A549 (cell line): Measurements from ENCODE around the gene ADCY2. TPM values are rescaled to one million over a fixed set of nuclear protein-coding genes. Genes with fewer than 3 reads are reported as not detected.

Experiments used
- ATAC-seq, 2 experiments: fragments of 200-7000 bp in 1 of 2; fragments of >200 bp in 1 of 2; cut with Nextera tagmentation in 1 of 2; cut with Tn5 transposase in 1 of 2; 3 replicates each; pipeline versions ENCODE4 v1.8.0 to v1.9.1; 2018 to 2020; ENCODE audit warnings: mild to moderate bottlenecking in 1 of 2, moderate library complexity in 1 of 2
- CTCF ChIA-PET: fragments of 300-600 bp; sonication (Branson Sonifier 250); formaldehyde crosslinking; extraction: SDS; loops from one replicate; lab custom pipeline; 2021; ENCODE audit warnings: antibody characterized with exemption, inconsistent platforms; lab: Yijun Ruan, JAX
- POLR2A ChIA-PET: fragments of 350-600 bp; formaldehyde crosslinking; extraction: SDS; loops from one replicate; lab custom pipeline; 2021; ENCODE audit warnings: antibody characterized with exemption, inconsistent platforms; lab: Yijun Ruan, JAX
- DNase-seq, 2 experiments: peaks; one replicate each; pipeline versions ENCODE4 v3.0.0 to v3.0.0-alpha.2; 2011 to 2016; ENCODE audit warnings: low read depth in 1 of 2, low spot score in 1 of 2
- FAIRE-seq: peaks from 2 replicates; lab custom pipeline; 2011; peaks lifted over from hg19 to GRCh38; lab: Jason Lieb, UNC
- H3K27ac ChIP-seq, 2 experiments: fragments of >200 bp; sonication (Bioruptor Twin); formaldehyde crosslinking; 3 replicates each; pipeline ENCODE4 v1.5.1; 2016 to 2017
- H3K4me1 ChIP-seq: fragments of >200 bp; sonication (Bioruptor Twin); formaldehyde crosslinking; 3 replicates; pipeline ENCODE4 v1.6.1; 2016
- H3K4me2 ChIP-seq: fragments of >200 bp; sonication (Bioruptor Twin); formaldehyde crosslinking; 3 replicates; pipeline ENCODE4 v1.6.1; 2016
- H3K4me3 ChIP-seq: fragments of >200 bp; sonication (Bioruptor Twin); formaldehyde crosslinking; 3 replicates; pipeline ENCODE4 v1.5.1; 2016
- H3K9me3 ChIP-seq: fragments of >200 bp; sonication (Bioruptor Twin); formaldehyde crosslinking; 3 replicates; pipeline ENCODE4 v1.6.1; 2016
- CHD2 ChIP-seq: fragments of 150-350 bp; IDR thresholded peaks from 2 replicates; pipeline ENCODE4 v1.6.1; 2014; ENCODE audit warnings: low read length; ENCODE audit not compliant: partially characterized antibody
- ESRRA ChIP-seq: fragments of 150-350 bp; IDR thresholded peaks from 2 replicates; pipeline ENCODE4 v1.6.1; 2014; ENCODE audit warnings: mild to moderate bottlenecking, low read length, borderline replicate concordance
- FOSB ChIP-seq: fragments of 250-450 bp; sonication (Bioruptor Pico); IDR thresholded peaks from 2 replicates; pipeline ENCODE4 v1.5.0; 2020; ENCODE audit warnings: mild to moderate bottlenecking, moderate library complexity
- GATA3 ChIP-seq: IDR thresholded peaks from 2 replicates; pipeline ENCODE4 v1.6.1; 2012; ENCODE audit warnings: borderline replicate concordance
- HEYL ChIP-seq: fragments of 250-450 bp; sonication (Bioruptor Pico); IDR thresholded peaks from 2 replicates; pipeline ENCODE4 v1.8.0; 2021; ENCODE audit warnings: mild to moderate bottlenecking, moderate library complexity
- HMGXB4 ChIP-seq: fragments of 250-450 bp; sonication (Bioruptor Pico); IDR thresholded peaks from 2 replicates; pipeline ENCODE4 v1.5.0; 2021; ENCODE audit warnings: mild to moderate bottlenecking, moderate library complexity, borderline replicate concordance
- HOXA7 ChIP-seq: fragments of 250-450 bp; sonication (Bioruptor Pico); IDR thresholded peaks from 2 replicates; pipeline ENCODE4 v1.5.0; 2020; ENCODE audit warnings: mild to moderate bottlenecking, moderate library complexity
- JUN ChIP-seq, 2 experiments: fragments of >200 bp; sonication (Bioruptor Twin); formaldehyde crosslinking; IDR thresholded peaks; 2 replicates in 1 of 2; 3 replicates in 1 of 2; pipeline ENCODE4 v1.6.1; 2016 to 2017
- JUNB ChIP-seq: fragments of >200 bp; sonication (Bioruptor Twin); formaldehyde crosslinking; IDR thresholded peaks from 2 replicates; pipeline ENCODE4 v1.6.1; 2016
- KDM1A ChIP-seq: fragments of 200-600 bp; sonication (generic); IDR thresholded peaks from 2 replicates; pipeline ENCODE4 v1.6.1; 2016; ENCODE audit warnings: low read depth, mild to moderate bottlenecking
- MAFK ChIP-seq: fragments of 450-650 bp; IDR thresholded peaks from 2 replicates; pipeline ENCODE4 v1.6.1; 2014; ENCODE audit not compliant: partially characterized antibody
- MAX ChIP-seq: IDR thresholded peaks from 2 replicates; pipeline ENCODE4 v1.6.1; 2012
- MYC ChIP-seq: IDR thresholded peaks from 2 replicates; pipeline ENCODE4 v1.6.1; 2012; ENCODE audit warnings: mild to moderate bottlenecking, inconsistent platforms, low read length, improper control_type of control experiment, borderline replicate concordance
- RAD21 ChIP-seq, 2 experiments: fragments of >200 bp in 1 of 2; sonication (Bioruptor Twin) in 1 of 2; formaldehyde crosslinking in 1 of 2; IDR thresholded peaks in 1 of 2; conservative IDR thresholded peaks in 1 of 2; 2 replicates in 1 of 2; 3 replicates in 1 of 2; pipeline ENCODE4 v1.6.1; 2012 to 2018; ENCODE audit warnings: inconsistent platforms in 1 of 2
- RNF2 ChIP-seq: fragments of 200-600 bp; sonication (generic); IDR thresholded peaks from 2 replicates; pipeline ENCODE4 v1.6.1; 2016; ENCODE audit warnings: low read depth, mild to moderate bottlenecking, antibody characterized with exemption, moderate library complexity, borderline replicate concordance
- SMC3 ChIP-seq: fragments of >200 bp; sonication (Bioruptor Twin); formaldehyde crosslinking; IDR thresholded peaks from 3 replicates; pipeline ENCODE4 v1.6.1; 2018; ENCODE audit warnings: inconsistent platforms
- TFCP2L1 ChIP-seq: fragments of 250-450 bp; sonication (Bioruptor Pico); IDR thresholded peaks from 2 replicates; pipeline ENCODE4 v1.5.0; 2021; ENCODE audit warnings: mild to moderate bottlenecking
- ZSCAN20 ChIP-seq: fragments of 250-450 bp; sonication (Bioruptor Pico); IDR thresholded peaks from 2 replicates; pipeline ENCODE4 v1.8.0; 2022; ENCODE audit warnings: mild to moderate bottlenecking, moderate library complexity
- WGBS: methylation state at CpG from one replicate; pipeline ENCODE4 v1.1.6; 2017; ENCODE audit errors: missing lambda C conversion rate; 5-methylcytosine and 5-hydroxymethylcytosine counted together
- polyA plus RNA-seq, 4 experiments: library from polyadenylated mRNA; depleted of rRNA in 3 of 4; stranded (reverse); fragments of >200 nt; fragmentation: RNase III in 1 of 4; extraction: RNeasy Plus Mini Kit Qiagen cat#74134 plus additional on column Dnase treatment in 1 of 4; gene quantifications; 2 replicates in 3 of 4; 3 replicates in 1 of 4; pipeline ENCODE4 v1.2.3, GENCODE V29; 2011 to 2017
- TF ChIP-seq, protein P1 (sequence below): fragments of >200 bp; sonication (Bioruptor Twin); formaldehyde crosslinking; IDR thresholded peaks from 2 replicates; pipeline ENCODE4 v1.6.1; 2016
- TF ChIP-seq, protein P2 (sequence below): fragments of 450-650 bp; IDR thresholded peaks from 2 replicates; pipeline ENCODE4 v1.6.1; 2014; ENCODE audit warnings: antibody characterized with exemption
- TF ChIP-seq, protein P3 (sequence below): IDR thresholded peaks from 2 replicates; pipeline ENCODE4 v1.6.1; 2012; ENCODE audit warnings: low read depth, borderline replicate concordance

The ADCY2 gene
- polyA plus RNA-seq, 2 of the 4 experiments (the other 2 are of a cell fraction) = not detected

GRCh38 chr5:7501061-7501460 is 105.1 kb downstream of the ADCY2 start (continued):
- TF ChIP-seq HMGXB4 (CRISPR knock-in tag) (no peak), ZSCAN20 (CRISPR knock-in tag) (no peak), SMC3 (no peak), FOSB (CRISPR knock-in tag) (no peak), HEYL (CRISPR knock-in tag) (no peak), CHD2 (no peak)
- TF ChIP-seq, protein P1, sequence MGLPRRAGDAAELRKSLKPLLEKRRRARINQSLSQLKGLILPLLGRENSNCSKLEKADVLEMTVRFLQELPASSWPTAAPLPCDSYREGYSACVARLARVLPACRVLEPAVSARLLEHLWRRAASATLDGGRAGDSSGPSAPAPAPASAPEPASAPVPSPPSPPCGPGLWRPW = no peak

- ChIA-PET CTCF (no interaction called here), POLR2A (no interaction called here)
- DNase-seq (no peak), ATAC-seq (no peak), FAIRE-seq (no peak)
- H3K4me2 ChIP-seq = no peak overlapping the region
- no peak for TF ChIP-seq JUN (IDR thresholded peaks at IDR 0.05)
- no peak for TF ChIP-seq KDM1A
- TF ChIP-seq MAX = no peak
- TF ChIP-seq, protein P2, sequence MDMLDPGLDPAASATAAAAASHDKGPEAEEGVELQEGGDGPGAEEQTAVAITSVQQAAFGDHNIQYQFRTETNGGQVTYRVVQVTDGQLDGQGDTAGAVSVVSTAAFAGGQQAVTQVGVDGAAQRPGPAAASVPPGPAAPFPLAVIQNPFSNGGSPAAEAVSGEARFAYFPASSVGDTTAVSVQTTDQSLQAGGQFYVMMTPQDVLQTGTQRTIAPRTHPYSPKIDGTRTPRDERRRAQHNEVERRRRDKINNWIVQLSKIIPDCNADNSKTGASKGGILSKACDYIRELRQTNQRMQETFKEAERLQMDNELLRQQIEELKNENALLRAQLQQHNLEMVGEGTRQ = no peak
- TF ChIP-seq MAFK = no peak
- TF ChIP-seq ESRRA = no peak
- TF ChIP-seq, protein P3, sequence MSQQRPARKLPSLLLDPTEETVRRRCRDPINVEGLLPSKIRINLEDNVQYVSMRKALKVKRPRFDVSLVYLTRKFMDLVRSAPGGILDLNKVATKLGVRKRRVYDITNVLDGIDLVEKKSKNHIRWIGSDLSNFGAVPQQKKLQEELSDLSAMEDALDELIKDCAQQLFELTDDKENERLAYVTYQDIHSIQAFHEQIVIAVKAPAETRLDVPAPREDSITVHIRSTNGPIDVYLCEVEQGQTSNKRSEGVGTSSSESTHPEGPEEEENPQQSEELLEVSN = no peak
- no peak for TF ChIP-seq RNF2
- no peak for TF ChIP-seq GATA3
- TF ChIP-seq HOXA7 (CRISPR knock-in tag) = no peak
- H3K9me3 ChIP-seq = no peaks in the 10 kb centered on the region
- WGBS = under 1% methylated on average over 9 of the region's 9 CpGs
- no peaks in the 10 kb centered on the region for H3K4me1 ChIP-seq
- no peak overlapping the region for H3K27ac ChIP-seq
- H3K4me3 ChIP-seq = no peak overlapping the region
Measured at GRCh38 chr5:7503564-7503963, 107.6 kb downstream of the ADCY2 start.

DNA sequence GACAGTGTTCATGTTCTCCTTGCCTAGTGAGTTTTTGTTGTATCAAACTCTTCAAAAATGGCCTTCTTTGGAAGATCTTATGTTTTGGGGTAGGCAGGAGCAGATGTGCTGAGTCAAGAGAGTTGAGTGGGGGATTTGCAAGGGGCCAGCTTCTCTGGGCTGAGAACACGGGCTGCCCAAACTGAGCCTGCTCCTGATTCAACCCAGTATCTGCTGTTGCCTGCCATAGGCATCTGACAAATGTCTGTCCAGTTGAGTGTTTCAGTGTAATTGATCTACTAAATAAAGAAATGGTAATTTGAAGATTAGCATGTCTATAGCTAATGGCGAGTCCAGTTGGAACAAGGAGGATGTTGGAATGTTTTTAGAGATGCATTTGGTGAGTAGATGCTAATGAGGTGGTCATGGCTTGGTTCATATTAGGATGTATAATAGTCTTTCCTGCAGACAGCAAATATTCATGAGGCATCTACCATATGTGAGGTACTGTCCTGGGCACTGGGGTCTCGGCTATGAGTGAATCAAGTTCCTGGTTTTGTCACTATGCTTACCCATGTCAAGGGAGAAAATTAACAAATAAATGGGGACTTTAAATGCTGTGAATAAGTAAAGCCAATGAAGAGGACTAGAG is 119.5 kb downstream of the ADCY2 start:
- Histone ChIP-seq H3K4me1 (no peaks in the 10 kb centered on the region), H3K4me3 (no peak overlapping the region), H3K4me2 (no peak overlapping the region), H3K9me3 (no peaks in the 10 kb centered on the region), H3K27ac (no peak overlapping the region)
- no peak for DNase-seq
- CTCF ChIA-PET = no interaction called here
- FAIRE-seq = no peak
- TF ChIP-seq KDM1A = no peak
- TF ChIP-seq JUNB = no peak
- TF ChIP-seq MYC = no peak
- TF ChIP-seq RAD21 (conservative IDR thresholded peaks at IDR 0.05 in 1 of 2, IDR thresholded peaks at IDR 0.05 in 1 of 2) = no peak
- no peak for TF ChIP-seq TFCP2L1
- no peak for ATAC-seq
- 0% methylated on average over 3 of the region's 3 CpGs for WGBS
- POLR2A ChIA-PET = no interaction called here
